GM19467 (cell line): Measurements from ENCODE around the gene UBE2M.
"Not testable (repeated sequence)": the region's sequence is repeated elsewhere in the genome, so short reads cannot be mapped to it uniquely, and the experiment has no call there.

Source experiments
- ATAC-seq: cut with Tn5 transposase; IDR thresholded peaks from one replicate; pipeline ENCODE4 v1.9.1; 2021; ENCODE audit warnings: mild to moderate bottlenecking, moderate library complexity; ENCODE audit not compliant: unreplicated experiment

UBE2M gene

GRCh38 chr19:58542641-58543372 is 15.6 kb downstream of the UBE2M start:
- not testable (repeated sequence) for ATAC-seq

GRCh38 chr19:58539169-58539559 is 19.2 kb downstream of the UBE2M start:
- not testable (repeated sequence) for ATAC-seq

GRCh38 chr19:58538257-58539168 is 19.9 kb downstream of the UBE2M start:
- no peak for ATAC-seq

GRCh38 chr19:58536852-58537798 is 21.3 kb downstream of the UBE2M start:
- no peak for ATAC-seq

- no peak for ATAC-seq
These were observed 22.6 kb downstream of the UBE2M start for GRCh38 chr19:58535857-58536256.

GRCh38 chr19:58531034-58531840 is 27.2 kb downstream of the UBE2M start:
- no peak for ATAC-seq

GRCh38 chr19:58529405-58529804 is 29.0 kb downstream of the UBE2M start:
- no peak for ATAC-seq

GRCh38 chr19:58522709-58523108 is 35.7 kb downstream of the UBE2M start:
- ATAC-seq = no peak

GRCh38 chr19:58521651-58522050 is 36.8 kb downstream of the UBE2M start:
- no peak for ATAC-seq

- ATAC-seq = no peak
These were observed 38.2 kb downstream of the UBE2M start for GRCh38 chr19:58520257-58520599.

- peak; percentile 80 for ATAC-seq
These were observed 38.8 kb downstream of the UBE2M start, which contains the start of gene ZBTB45 for GRCh38 chr19:58519355-58520256. ZBTB45 (minus strand) TSS chr19:58519810; CDS start chr19:58517673, 2,137 bp downstream.

- ATAC-seq = peak; percentile 2
These were observed 39.4 kb downstream of the UBE2M start for GRCh38 chr19:58519087-58519354.

- no peak for ATAC-seq
These were observed 39.9 kb downstream of the UBE2M start for GRCh38 chr19:58518256-58519086.

GRCh38 chr19:58516964-58517833 is 41.2 kb downstream of the UBE2M start:
- no peak for ATAC-seq

GRCh38 chr19:58516246-58516836 is 42.1 kb downstream of the UBE2M start:
- ATAC-seq = no peak

GRCh38 chr19:58515259-58515658 is 43.2 kb downstream of the UBE2M start:
- no peak for ATAC-seq

GRCh38 chr19:58514564-58515022 is 43.8 kb downstream of the UBE2M start:
- ATAC-seq = no peak
